GM18505 (cell line): ENCODE data around the gene DHX40.

Source experiments
- ATAC-seq: cut with Tn5 transposase; IDR thresholded peaks from one replicate; pipeline ENCODE4 v1.9.1; 2021; ENCODE audit not compliant: unreplicated experiment
- POLR2A ChIP-seq: IDR thresholded peaks from 4 replicates; pipeline ENCODE4 v1.6.1; 2011; ENCODE audit warnings: borderline replicate concordance; ENCODE audit not compliant: insufficient read depth, insufficient read length; ENCODE audit errors: extremely low read depth

Gene DHX40

GRCh38 chr17:59629174-59629573, 63.8 kb downstream of the DHX40 start:
- no peak for ATAC-seq
- TF ChIP-seq POLR2A = no peak

- ATAC-seq = no peak
- TF ChIP-seq POLR2A = no peak
These were observed 65.9 kb downstream of the DHX40 start for GRCh38 chr17:59631276-59631675.

GRCh38 chr17:59632398-59632797, 67.0 kb downstream of the DHX40 start:
- TF ChIP-seq POLR2A = no peak
- ATAC-seq = no peak

- ATAC-seq = no peak
- TF ChIP-seq POLR2A = no peak
These were observed 68.4 kb downstream of the DHX40 start for GRCh38 chr17:59633658-59634359.

GRCh38 chr17:59634632-59635541, 69.5 kb downstream of the DHX40 start:
- no peak for TF ChIP-seq POLR2A
- ATAC-seq = no peak

GRCh38 chr17:59637611-59638310, 72.4 kb downstream of the DHX40 start:
- ATAC-seq = no peak

GRCh38 chr17:59638553-59638952, 73.1 kb downstream of the DHX40 start:
- no peak for TF ChIP-seq POLR2A

More at GRCh38 chr17:59637611-59638310, 72.4 kb downstream of the DHX40 start:
- no peak for TF ChIP-seq POLR2A

GRCh38 chr17:59641799-59642484, 76.5 kb downstream of the DHX40 start:
- TF ChIP-seq POLR2A = no peak
- peak; percentile 82 for ATAC-seq

More at GRCh38 chr17:59638553-59638952, 73.1 kb downstream of the DHX40 start:
- no peak for ATAC-seq

- TF ChIP-seq POLR2A = no peak
These were observed 77.2 kb downstream of the DHX40 start for GRCh38 chr17:59642565-59642964.

GRCh38 chr17:59643159-59644140, 78.0 kb downstream of the DHX40 start:
- no peak for ATAC-seq
- TF ChIP-seq POLR2A = no peak

More at GRCh38 chr17:59642565-59642964, 77.2 kb downstream of the DHX40 start:
- ATAC-seq = no peak

- no peak for TF ChIP-seq POLR2A
- ATAC-seq = no peak
These were observed 81.9 kb downstream of the DHX40 start for GRCh38 chr17:59647288-59647687.

- no peak for TF ChIP-seq POLR2A
- no peak for ATAC-seq
These were observed 84.5 kb downstream of the DHX40 start for GRCh38 chr17:59649886-59650285.
